HepG2 (cell line): ENCODE data around the gene IQGAP3. TPM values are rescaled to one million over a fixed set of nuclear protein-coding genes. Genes with fewer than 3 reads are reported as not detected.

Experiments used
- AKAP8 ChIP-seq: sonication (generic); formaldehyde crosslinking; IDR thresholded peaks from 2 replicates; pipeline ENCODE4 v1.5.1; 2020; ENCODE audit warnings: mild to moderate bottlenecking, missing genetic modification reagents
- ATF4 ChIP-seq, 2 experiments: fragments of 450-650 bp in 1 of 2; sonication (generic) in 1 of 2; formaldehyde crosslinking; IDR thresholded peaks; 2 replicates each; pipeline versions ENCODE4 v1.5.0 to v1.8.0; 2020 to 2022; ENCODE audit warnings: mild to moderate bottlenecking in 1 of 2, missing genetic modification reagents in 1 of 2
- EED ChIP-seq: sonication (generic); formaldehyde crosslinking; IDR thresholded peaks from 2 replicates; pipeline ENCODE4 v1.5.0; 2020; ENCODE audit warnings: mild to moderate bottlenecking, missing genetic modification reagents
- EP300 ChIP-seq, 3 experiments: sonication (generic) in 1 of 3; formaldehyde crosslinking in 1 of 3; IDR thresholded peaks; 2 replicates each; pipeline versions ENCODE4 v1.5.1 to v1.6.1; 2011 to 2020; ENCODE audit warnings: low read depth in 2 of 3, low read length in 2 of 3, borderline replicate concordance in 1 of 3, improper control_type of control experiment in 1 of 3, mild to moderate bottlenecking in 1 of 3, missing genetic modification reagents in 1 of 3, moderate library complexity in 1 of 3
- HDAC6 ChIP-seq: fragments of 200-600 bp; sonication (generic); IDR thresholded peaks from 2 replicates; pipeline ENCODE4 v1.7.0; 2017; ENCODE audit warnings: mild to moderate bottlenecking, antibody characterized with exemption, low read length, low read depth
- KAT2B ChIP-seq: fragments of 150-350 bp; IDR thresholded peaks from 2 replicates; pipeline ENCODE4 v1.6.1; 2014; ENCODE audit warnings: low read depth, low read length, borderline replicate concordance
- KLF11 ChIP-seq: IDR thresholded peaks from 2 replicates; pipeline ENCODE4 v1.6.1; 2016; ENCODE audit warnings: missing compliant biosample characterization
- MYC ChIP-seq: sonication (generic); formaldehyde crosslinking; IDR thresholded peaks from 2 replicates; pipeline ENCODE4 v1.9.0; 2021; ENCODE audit warnings: missing genetic modification reagents, borderline replicate concordance
- PATZ1 ChIP-seq: sonication (generic); formaldehyde crosslinking; IDR thresholded peaks from 2 replicates; pipeline ENCODE4 v1.4.0; 2020; ENCODE audit warnings: missing genetic modification reagents
- PHF8 ChIP-seq: sonication (generic); formaldehyde crosslinking; IDR thresholded peaks from 2 replicates; pipeline ENCODE4 v1.5.0; 2020; ENCODE audit warnings: missing genetic modification reagents
- POGZ ChIP-seq: sonication (generic); formaldehyde crosslinking; IDR thresholded peaks from 2 replicates; pipeline ENCODE4 v1.4.0; 2020; ENCODE audit warnings: mild to moderate bottlenecking, missing genetic modification reagents
- POLR2A ChIP-seq, 2 experiments: IDR thresholded peaks; 2 replicates each; pipeline ENCODE4 v1.6.1; 2011; ENCODE audit warnings: low read depth in 2 of 2, low read length in 2 of 2, mild to moderate bottlenecking in 1 of 2, moderate library complexity in 1 of 2; ENCODE audit not compliant: insufficient read depth in 1 of 2
- RAD51 ChIP-seq: fragments of 450-650 bp; IDR thresholded peaks from 2 replicates; pipeline ENCODE4 v1.6.1; 2016; ENCODE audit warnings: borderline replicate concordance
- RXRB ChIP-seq: IDR thresholded peaks from 2 replicates; pipeline ENCODE4 v1.6.1; 2016; ENCODE audit warnings: borderline replicate concordance, missing genetic modification reagents, missing compliant biosample characterization
- SP2 ChIP-seq: sonication (generic); formaldehyde crosslinking; IDR thresholded peaks from 2 replicates; pipeline ENCODE4 v1.5.1; 2020; ENCODE audit warnings: mild to moderate bottlenecking, missing genetic modification reagents
- ZBTB20 ChIP-seq: sonication (generic); formaldehyde crosslinking; IDR thresholded peaks from 2 replicates; pipeline ENCODE4 v1.8.1; 2023; ENCODE audit warnings: missing genetic modification reagents, low read depth, mild to moderate bottlenecking, borderline replicate concordance
- ZMYM4 ChIP-seq: sonication (generic); formaldehyde crosslinking; IDR thresholded peaks from 2 replicates; pipeline ENCODE4 v1.8.1; 2023; ENCODE audit warnings: mild to moderate bottlenecking, missing genetic modification reagents
- ZNF143 ChIP-seq: sonication (generic); formaldehyde crosslinking; IDR thresholded peaks from 2 replicates; pipeline ENCODE4 v1.4.0; 2020; ENCODE audit warnings: missing genetic modification reagents
- ZNF468 ChIP-seq: sonication (generic); formaldehyde crosslinking; IDR thresholded peaks from 2 replicates; pipeline ENCODE4 v1.8.0; 2022; ENCODE audit warnings: mild to moderate bottlenecking, moderate library complexity, missing genetic modification reagents
- ZNF816 ChIP-seq: sonication (generic); formaldehyde crosslinking; IDR thresholded peaks from 2 replicates; pipeline ENCODE4 v1.8.0; 2022; ENCODE audit warnings: missing genetic modification reagents, mild to moderate bottlenecking, borderline replicate concordance
- polyA plus RNA-seq, 8 experiments: library from polyadenylated mRNA; depleted of rRNA in 3 of 8; stranded (reverse) in 7 of 8; unstranded in 1 of 8; fragments of >200 nt; fragmentation: Illumina TruSeq in 4 of 8; extraction: Trizol in 4 of 8; gene quantifications; 2 replicates each; pipeline versions ENCODE4 v1.2.1 to v1.2.3, GENCODE V29; 2011 to 2016; ENCODE audit warnings: low read depth in 4 of 8, missing spikeins in 1 of 8, mixed read lengths in 1 of 8; ENCODE audit not compliant: insufficient read depth in 1 of 8
- total RNA-seq, 5 experiments: library from RNA; depleted of rRNA; stranded (reverse); fragments of >200 nt; fragmentation: Illumina TruSeq; extraction: Trizol; gene quantifications; 2 replicates each; pipeline ENCODE4 v1.2.3, GENCODE V29; 2016; ENCODE audit warnings: low read depth in 1 of 5
- TF ChIP-seq, protein P1 (sequence below): IDR thresholded peaks from 2 replicates; pipeline ENCODE4 v1.6.1; 2012; ENCODE audit warnings: low read length, improper control_type of control experiment
- TF ChIP-seq, protein P2 (sequence below): sonication (generic); IDR thresholded peaks from 2 replicates; pipeline ENCODE4 v1.6.1; 2016; ENCODE audit warnings: low read depth, borderline replicate concordance

IQGAP3 gene
- total and polyA plus RNA-seq, 2 of the 13 experiments (the other 11 are each of a cell fraction or from before 2014, with no cell fraction given) = 13.5 to 14.1 TPM

DNA sequence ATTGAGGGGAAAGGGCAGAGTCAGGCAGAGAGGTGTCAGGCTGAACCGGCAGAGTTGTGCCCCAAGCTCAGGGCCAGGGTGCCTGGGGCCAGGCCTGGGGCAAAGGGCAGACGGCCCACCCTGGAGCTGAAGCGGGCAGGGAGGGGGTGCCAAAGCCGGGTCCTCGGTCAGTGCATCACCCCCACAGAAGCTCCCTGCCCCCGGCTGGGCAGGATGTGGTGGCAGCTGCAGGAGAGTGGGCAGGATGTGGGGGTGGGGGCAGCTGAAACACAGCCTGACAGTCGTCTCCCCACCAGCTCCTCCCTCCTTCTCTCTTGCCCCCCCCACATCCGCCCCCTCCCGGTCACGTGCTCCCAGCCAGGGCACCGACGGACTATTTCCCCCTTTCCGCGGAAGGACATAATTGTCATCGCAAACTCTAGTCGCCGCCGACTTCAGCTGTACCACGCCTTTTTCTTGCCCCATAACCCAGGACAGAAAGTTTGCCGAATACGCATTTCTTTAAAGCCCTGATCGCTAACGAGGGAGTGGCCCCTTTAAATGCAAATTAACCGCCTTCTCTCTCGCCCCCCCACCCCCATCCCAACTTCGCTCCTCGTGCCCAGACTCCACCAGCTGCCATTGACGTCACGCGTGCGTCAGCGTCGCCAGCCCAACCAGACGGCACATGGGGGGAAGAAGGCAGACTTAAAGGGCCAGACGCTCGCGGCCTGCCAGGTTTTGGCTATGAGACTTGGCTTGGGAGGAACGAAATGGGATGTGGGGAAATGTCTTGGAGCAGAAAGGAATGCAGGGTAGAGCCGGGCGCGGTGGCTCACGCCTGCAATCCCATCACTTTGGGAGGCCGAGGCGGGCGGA, 67.3 kb downstream of the IQGAP3 start (continued):
- TF ChIP-seq MYC (CRISPR knock-in tag) (peak; percentile 72), ATF4 (CRISPR knock-in tag; IDR thresholded peaks at IDR 0.05) (peak in 1 of 2 experiments; percentile 27; a peak in 1 of 4 replicates), EED (CRISPR knock-in tag) (0 out of 2 replicates have a peak, but pooled peaks have one; percentile 29), ZNF468 (CRISPR knock-in tag) (no peak), ZNF816 (CRISPR knock-in tag) (peak; percentile 76; the same call in 1 of the 2 replicates), RXRB (peak; percentile 35), AKAP8 (CRISPR knock-in tag) (no peak; the same call in 1 of the 2 replicates), PATZ1 (CRISPR knock-in tag) (peak; percentile 94), POGZ (CRISPR knock-in tag) (peak; percentile 59), ZMYM4 (CRISPR knock-in tag) (peak; percentile 83), PHF8 (CRISPR knock-in tag) (peak; percentile 42; the same call in 1 of the 2 replicates), ZNF143 (peak; percentile 8; the same call in 1 of the 2 replicates), RAD51 (peak; percentile 58; the same call in 1 of the 2 replicates), SP2 (peak; percentile 59), EP300 (IDR thresholded peaks at IDR 0.05; ENCODE audit: low read depth in 2 of 2, low read length in 2 of 2) (no peak), EP300 (CRISPR knock-in tag; IDR thresholded peaks at IDR 0.05; ENCODE audit: borderline replicate concordance) (no peak; the same call in 1 of the 2 replicates), HDAC6 (no peak), POLR2A (IDR thresholded peaks at IDR 0.05; ENCODE audit: insufficient read depth in 1 of 2, low read depth in 2 of 2, low read length in 2 of 2) (0 out of 4 replicates have a peak, but pooled peaks of 1 of the 2 experiments have one; percentile 16), KAT2B (no peak), ZBTB20 (CRISPR knock-in tag) (peak; percentile 57; the same call in 1 of the 2 replicates), KLF11 (peak; percentile 84; the same call in 1 of the 2 replicates)
- TF ChIP-seq, protein P1, sequence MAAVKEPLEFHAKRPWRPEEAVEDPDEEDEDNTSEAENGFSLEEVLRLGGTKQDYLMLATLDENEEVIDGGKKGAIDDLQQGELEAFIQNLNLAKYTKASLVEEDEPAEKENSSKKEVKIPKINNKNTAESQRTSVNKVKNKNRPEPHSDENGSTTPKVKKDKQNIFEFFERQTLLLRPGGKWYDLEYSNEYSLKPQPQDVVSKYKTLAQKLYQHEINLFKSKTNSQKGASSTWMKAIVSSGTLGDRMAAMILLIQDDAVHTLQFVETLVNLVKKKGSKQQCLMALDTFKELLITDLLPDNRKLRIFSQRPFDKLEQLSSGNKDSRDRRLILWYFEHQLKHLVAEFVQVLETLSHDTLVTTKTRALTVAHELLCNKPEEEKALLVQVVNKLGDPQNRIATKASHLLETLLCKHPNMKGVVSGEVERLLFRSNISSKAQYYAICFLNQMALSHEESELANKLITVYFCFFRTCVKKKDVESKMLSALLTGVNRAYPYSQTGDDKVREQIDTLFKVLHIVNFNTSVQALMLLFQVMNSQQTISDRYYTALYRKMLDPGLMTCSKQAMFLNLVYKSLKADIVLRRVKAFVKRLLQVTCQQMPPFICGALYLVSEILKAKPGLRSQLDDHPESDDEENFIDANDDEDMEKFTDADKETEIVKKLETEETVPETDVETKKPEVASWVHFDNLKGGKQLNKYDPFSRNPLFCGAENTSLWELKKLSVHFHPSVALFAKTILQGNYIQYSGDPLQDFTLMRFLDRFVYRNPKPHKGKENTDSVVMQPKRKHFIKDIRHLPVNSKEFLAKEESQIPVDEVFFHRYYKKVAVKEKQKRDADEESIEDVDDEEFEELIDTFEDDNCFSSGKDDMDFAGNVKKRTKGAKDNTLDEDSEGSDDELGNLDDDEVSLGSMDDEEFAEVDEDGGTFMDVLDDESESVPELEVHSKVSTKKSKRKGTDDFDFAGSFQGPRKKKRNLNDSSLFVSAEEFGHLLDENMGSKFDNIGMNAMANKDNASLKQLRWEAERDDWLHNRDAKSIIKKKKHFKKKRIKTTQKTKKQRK = no peak
- TF ChIP-seq, protein P2, sequence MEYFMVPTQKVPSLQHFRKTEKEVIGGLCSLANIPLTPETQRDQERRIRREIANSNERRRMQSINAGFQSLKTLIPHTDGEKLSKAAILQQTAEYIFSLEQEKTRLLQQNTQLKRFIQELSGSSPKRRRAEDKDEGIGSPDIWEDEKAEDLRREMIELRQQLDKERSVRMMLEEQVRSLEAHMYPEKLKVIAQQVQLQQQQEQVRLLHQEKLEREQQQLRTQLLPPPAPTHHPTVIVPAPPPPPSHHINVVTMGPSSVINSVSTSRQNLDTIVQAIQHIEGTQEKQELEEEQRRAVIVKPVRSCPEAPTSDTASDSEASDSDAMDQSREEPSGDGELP = peak; percentile 92; the same call in 1 of the 2 replicates
